NCI-H187 treated with DMSO at 0.1 percent for 48 hours (cell line): Measurements from ENCODE around the gene CXCR3.
"Not testable (repeated sequence)": the region's sequence is repeated elsewhere in the genome, so short reads cannot be mapped to it uniquely, and the experiment has no call there.

ENCODE experiments used
- DNase-seq: peaks from one replicate; lab custom pipeline; 2025; lab: John Stamatoyannopoulos, UW

The CXCR3 gene

DNA sequence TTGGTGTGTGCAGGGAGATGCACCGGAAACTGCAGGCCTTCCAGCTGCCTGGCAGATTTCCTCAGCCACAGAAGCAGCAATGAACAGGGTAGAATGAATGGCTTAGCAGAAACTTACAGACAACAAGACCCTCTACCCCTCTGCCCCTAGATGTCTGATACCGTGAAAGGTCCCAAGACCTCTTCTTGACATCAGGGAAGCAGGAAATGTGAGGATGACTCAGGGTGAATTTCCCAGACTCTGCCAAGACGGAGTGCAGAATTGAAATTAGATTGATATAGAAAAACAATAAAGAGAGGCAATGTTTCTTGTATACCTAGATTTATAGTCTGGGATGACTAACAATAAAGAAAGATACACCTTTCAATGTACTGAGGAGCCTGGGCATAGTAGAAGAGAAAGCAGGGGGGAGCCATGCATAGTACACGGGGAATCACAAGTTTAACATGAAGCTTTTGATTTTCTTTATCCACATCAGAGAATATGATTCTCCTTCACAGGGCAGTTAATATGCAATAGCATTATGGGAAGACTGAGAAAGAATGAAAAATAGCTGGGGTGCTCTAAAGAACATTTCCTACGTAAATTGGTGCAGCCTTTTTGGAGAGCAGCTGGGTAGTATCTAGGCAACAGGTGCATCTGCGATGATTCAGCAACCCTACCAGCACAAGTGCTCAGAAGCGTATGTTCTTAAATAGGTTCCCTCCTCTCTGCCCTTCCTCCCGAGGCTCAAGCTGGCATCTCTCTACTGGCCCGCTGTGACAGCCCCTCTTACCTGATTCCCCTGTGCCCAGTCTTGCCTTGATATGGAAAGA lies 18.3 kb upstream of the CXCR3 start:
- no peak for DNase-seq

DNA sequence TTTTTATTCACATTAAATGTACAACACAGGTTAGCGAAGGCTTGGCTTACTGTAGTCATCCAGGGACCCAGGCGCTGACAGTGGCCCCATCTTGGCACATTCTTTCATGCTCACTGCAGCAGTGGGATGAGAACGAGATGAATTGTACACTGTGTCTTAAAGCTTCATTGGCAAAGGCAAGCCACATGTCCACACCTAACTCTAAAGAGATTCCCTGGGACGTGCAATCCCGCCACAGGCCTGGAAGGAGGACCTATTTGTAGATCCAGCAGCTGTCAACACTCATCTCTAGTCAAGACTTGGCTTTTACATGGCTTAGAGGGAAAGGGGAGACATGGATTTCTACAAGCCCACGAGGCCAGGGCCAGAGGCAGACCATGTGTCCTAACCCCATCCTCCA lies 16.1 kb upstream of the CXCR3 start:
- no peak for DNase-seq

DNA sequence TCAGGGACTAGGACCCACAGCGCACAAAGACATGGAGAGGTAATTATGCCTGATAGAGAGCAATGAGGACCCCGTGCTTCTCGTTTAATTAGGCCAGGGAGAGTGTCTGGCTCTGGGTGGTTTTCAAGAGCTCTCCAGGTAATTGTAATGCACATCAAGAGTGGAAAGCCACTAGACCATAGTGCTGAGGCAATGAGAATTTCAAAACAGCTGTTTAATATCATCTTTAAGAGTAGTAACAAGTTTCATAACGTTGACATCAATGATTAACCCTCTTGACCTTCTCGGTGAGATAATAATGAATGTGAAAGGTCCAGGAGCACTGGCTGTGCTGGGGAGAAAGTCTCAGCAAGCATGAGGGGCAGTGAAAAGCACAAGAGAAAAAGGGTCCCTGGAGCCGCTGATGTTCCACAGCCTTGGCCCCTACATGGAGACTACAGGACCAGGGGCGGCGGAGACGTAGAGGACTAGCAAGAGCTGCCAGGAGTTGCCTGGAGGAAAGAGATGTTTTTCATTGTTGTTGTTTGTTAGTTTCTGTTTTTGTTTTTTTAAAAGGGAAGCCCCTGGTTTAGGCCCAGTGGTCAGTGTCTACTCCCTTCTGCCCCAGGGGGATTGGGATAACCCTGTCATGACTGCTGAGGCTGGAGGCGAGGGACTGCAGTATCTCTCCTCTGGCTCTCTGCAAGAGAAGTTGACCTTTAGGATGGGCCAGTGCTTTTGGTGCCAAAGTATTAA lies 14.8 kb upstream of the CXCR3 start:
- peak; percentile 60 for DNase-seq

DNA sequence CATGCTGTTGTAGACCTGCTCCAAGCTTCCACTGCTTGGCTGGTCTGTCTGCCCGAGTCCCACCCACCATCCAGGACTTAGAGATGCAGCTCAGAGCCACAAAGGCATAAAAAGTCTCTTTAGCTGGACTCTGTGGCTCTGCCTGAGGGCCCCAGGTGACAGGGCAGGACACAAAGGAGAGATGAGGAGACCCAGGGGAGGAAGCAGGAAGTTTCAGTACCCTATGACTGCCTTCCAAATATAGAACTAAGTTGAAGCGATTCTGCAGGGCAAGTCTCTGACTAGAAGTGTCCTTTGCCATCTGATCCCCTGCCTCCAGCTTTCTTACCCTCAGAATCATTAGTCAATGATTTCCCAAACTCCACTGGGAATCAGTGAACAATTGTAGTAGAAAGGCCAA lies 11.2 kb upstream of the CXCR3 start:
- no peak for DNase-seq

DNA sequence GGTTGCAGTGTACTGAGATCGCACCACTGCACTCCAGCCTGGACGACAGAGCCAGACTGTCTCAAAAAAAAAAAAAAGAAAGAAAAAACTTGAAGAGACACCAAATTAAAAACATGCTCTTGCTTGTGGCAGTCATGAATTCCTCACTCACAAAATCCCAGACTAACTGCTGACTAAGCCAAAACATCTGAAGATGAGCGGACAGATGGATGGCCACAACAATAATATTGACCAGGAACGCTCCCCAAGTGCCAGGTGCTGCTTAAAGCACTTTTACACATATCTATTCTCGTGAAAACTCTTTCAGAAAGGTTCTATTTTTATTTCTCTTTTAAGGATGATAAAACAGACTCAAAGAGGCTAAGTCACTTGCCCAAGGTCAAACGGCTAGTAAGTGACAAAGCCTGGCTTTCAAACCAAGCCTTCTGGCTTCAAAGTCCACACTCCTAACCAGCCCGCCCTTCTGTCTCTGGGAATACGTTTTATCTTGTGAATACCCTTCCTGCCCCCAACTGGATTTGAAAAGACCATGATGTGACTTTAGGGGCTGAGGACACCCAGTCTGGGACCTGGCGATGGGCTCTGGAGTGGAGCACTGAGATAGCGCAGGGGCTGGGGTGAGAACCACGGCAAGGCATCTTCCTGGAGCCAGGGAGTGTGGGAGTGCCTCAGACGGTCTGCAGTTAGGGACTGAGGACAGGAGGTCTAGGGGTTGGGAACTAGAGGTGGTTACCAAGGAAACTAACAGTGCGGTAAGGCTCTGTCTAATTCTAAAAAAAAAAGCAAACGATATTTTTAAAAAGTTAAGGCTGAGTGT lies 9.5 kb upstream of the CXCR3 start:
- no peak for DNase-seq

DNA sequence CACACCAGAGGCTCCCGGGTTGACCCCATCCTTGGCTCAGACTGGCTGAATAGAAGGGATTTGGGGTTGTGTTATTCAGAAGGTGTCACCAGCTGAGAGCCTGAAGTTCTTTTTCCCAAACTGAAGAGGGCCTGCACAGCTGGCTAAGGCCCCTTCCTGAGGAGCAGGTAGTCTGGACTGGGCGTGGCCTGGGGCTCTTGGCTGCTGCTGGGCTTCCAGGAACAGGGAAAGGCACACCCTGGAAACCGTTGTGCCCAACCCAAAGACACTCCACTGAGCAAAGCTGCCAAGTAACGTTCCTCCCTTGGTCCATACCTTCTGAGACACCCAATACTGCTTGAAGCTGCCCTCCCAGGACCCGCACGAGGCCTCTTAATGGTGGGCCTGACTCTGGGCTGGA lies 8.3 kb upstream of the CXCR3 start:
- DNase-seq, result no peak

DNA sequence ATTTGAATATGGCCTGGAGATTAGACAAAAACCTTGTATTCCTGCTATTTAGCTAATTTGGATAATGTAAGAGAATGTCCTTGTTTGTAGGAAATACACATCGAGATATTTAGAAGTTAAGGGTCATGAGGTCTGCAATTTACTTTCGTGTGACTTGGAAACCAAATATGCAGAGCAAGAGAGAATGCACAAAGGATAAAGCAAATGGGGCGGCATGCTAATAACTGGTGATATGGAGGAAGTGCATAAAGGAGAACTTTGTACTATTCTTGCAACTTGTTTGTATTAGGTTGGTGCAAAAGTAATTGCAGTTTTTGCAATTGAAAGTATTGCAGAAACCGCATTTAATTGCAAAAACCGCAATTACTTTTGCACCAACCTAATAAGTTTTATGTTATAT lies 7.2 kb upstream of the CXCR3 start:
- DNase-seq, result no peak

DNA sequence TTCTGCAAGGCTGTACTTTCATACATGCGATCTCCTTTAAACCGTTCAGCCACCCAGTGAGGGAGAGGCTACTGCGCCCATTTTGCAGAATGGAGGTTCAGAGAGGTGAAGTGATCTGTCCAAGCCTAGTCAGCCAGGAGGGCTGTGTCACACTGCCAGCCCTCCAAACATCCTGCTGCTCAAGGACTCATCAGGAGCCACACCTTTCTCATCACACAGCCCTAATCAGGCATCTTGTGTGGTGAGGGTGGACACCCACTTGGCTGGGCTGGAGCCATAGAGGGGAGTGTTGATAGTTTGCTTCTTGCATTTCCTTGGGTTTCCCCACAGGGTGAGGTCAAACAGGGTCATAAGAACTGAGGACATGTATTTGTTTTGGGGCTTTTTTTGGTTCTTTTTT lies 5.4 kb upstream of the CXCR3 start:
- DNase-seq, result no peak

DNA sequence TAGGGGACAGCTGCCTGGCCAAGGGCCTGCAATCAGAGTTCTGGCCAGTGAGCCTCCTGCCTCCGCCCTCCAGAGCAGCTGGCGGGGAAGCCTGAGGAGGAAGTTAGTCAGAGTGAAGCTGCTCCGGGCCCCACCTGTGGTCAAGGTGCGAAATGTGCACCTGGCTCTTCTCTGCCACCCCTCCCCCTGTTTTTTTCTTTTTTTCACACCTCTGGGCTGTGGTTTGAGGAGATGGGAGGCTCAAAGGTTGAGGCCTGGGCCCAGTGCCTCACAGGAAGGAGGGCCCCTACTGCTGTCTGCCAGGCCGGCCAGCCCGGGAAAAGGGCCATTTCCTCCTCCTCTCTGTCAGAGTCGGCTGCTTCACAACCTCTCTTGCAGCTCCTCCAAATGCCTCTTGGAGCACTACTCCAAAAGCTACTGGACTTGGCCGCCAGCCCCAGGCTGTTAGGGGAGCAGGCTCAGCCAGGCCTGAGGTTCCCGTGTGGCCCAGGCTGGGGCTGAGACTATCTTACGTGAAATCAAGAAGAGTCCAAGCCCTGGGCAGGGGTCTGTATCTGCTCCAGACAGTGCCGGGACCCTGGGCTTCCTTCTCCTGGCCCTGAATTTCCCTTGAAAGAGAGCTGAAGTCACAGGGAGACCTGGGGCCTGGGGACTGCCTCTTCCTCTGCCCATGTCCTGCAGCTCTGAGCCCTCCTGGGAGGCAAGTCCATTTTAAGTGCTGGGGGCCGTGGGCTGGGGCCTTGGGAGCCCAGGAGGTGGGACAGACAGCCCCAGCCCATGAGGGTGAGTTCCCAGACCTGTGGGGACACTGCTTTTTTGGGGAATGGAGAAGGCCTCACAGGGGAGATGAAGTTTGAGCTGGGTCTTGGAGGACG lies 4.5 kb upstream of the CXCR3 start:
- no peak for DNase-seq

DNA sequence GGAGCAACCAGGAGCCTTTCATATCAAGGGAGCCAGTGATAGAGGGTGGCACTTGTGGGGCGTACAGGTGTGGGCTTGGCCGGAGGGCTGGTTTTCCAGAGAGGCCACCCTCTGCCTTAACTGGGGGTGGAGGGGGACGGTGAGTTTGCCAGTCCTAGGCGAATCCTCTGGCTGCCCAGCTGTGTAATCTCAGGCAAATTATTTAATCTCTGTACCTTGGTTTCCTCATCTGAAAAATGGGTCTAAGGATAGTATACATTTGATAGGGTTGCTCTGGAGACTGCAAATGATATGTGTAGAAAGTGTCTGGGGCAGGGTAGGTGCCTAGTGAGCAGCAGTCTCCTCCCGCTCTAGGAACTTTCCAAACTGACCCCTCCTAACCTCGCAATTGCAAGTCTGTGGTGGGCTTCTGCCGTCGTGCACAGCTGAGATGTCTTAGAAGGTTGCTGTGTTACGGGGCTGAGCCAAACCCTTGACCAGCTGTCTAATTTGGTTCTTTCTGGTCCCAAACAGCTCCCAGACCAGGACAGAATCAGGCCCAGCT lies 3.8 kb upstream of the CXCR3 start:
- no peak for DNase-seq

DNA sequence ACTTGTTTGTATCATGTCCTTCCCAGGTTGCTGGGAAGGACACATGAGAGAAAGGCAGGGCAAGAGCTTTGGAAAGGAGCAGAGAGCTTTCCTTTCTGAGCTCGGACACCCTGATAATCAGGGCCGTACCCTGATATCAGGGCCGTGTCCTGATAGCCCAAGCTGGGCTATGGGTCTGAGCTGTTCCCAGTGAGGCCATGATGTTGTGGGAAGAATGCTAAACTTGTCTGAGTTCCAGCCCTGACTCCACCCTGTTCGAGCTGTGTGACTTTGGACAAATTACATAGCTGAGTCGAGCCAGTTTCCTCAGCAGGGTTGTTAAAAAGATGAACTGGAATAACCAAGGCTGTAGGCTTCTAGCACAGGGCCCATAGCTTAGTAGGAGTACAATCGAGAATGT lies 3.3 kb upstream of the CXCR3 start:
- no peak for DNase-seq

DNA sequence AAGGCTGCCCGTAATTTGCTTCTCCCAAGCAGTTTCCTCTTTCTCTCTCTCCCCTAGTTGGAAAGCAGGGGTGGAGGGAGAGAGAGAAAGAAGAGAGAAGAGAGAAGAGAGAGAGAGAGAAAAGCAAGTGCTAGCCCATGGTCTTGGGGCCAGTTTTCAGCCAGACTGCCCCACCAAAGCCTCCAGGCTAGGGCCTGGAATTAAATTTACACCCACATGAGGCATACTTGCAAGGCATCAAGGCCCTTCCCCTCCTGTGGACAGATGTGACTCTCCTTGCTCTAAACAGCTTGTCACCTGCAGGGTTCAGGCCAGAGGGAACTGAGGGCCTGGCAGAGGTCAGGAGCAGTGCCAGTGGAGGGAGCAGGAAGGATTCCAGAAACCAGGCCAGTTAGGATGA lies 1.7 kb upstream of the CXCR3 start:
- no peak for DNase-seq

DNA sequence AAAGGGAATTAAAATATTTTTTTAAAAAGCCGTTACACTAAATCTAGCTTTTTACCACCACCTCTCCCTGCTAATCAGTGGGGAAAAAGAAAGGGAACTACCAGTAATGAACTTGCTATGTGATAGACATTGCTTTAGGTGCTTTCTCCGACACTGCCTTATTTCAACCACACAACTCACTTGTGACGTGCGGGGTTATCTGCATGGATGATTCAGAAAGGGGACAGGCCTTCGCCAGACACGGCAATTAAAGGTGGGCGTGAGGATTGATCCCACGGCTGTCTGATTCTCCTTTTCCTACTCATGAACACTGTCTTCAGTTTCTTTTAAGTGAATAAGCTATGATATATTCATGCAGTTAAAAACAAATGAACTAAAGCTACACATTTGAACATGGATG lies 882 bp upstream of the CXCR3 start:
- no peak for DNase-seq

DNA sequence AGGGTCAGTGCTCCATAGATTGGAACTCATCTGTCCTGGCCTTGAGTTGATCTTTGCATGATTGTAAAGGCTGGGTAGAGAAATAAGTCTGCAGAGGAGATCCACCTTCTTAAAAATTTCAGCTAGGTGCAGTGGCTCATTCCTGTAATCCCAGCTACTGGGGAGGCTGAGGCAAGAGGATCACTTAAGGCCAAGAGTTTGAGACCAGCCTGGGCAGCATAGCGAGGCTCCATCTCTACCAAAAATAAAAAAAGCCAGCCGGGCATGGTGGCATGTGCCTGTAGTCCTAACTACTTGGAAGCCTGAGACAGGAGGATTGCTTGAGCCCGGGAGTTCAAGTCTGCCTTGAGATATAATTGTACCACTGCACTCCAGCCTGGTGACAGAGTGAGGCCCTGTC lies 476 bp upstream of the CXCR3 start:
- DNase-seq, result no peak

DNA sequence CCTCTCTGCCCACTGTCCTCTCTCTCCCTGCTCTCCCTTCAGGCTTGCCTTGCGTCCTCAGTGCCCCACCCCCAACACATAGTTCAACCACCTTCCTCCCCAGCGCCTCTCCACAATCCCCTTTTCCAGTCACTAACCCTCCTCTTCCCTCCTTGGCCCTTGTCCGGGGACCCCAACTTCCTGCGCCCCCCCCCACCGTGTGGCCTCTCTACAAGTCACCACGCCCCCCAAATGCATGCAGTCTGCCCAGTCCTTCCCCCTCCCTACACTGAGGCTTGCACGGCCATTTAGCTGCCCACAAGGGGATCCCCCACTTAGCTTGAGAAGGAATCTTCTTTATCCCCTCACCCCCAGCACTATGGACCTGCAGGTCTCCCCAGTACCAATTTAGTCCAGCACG lies 569 bp downstream of the CXCR3 start:
- no peak for DNase-seq

DNA sequence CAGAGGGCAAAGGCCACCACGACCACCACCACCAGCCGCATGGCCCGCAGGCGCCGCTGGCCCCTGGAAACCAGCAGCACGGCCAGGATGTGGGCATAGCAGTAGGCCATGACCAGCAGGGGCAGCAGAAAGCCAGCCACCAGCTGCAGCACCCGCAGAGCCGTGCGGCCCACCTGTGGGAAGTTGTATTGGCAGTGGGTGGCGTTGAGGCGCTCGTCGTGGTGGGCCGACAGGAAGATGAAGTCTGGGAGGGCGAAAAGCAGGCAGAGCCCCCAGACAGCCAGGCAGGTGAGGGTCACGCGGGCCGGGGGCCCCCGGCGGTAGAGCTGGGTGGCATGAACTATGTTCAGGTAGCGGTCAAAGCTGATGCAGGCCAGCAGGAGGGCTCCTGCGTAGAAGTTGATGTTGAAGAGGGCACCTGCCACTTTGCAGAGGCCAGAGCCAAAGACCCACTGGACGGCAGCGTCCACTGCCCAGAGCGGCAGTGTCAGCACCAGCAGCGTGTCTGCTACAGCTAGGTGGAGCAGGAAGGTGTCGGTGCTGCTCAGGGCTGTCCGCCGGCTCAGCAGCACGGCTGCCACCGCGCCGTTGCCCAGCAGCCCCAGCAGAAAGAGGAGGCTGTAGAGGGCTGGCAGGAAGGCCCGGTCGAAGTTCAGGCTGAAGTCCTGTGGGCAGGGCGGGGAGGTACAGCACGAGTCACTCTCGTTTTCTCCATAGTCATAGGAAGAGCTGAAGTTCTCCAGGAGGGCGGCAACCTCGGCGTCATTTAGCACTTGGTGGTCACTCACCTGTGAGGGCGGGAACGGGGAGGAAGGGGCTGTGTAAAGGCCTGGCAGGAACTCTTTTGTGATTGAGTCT lies 1.4 kb downstream of the CXCR3 start:
- DNase-seq, result no peak

DNA sequence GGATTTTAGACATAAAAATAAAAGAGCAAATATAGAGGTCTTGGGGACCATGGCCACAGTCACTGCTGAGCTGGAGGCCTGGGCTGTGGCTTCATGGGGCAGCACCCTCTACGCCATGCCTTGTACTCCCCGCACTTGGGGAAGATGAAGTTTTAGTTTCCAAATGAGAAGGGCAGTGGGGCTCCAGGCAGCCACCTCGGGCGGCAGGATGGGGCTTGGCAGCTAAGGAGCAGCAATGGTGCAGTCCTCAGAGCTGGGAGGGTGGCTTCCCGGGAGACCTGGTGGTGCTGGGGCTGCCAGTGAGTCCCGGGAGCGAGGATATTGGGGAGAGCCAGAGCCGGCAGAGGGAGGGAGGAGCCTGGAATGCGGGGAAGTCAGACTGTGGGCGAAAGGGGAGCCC lies 2.4 kb downstream of the CXCR3 start:
- no peak for DNase-seq

DNA sequence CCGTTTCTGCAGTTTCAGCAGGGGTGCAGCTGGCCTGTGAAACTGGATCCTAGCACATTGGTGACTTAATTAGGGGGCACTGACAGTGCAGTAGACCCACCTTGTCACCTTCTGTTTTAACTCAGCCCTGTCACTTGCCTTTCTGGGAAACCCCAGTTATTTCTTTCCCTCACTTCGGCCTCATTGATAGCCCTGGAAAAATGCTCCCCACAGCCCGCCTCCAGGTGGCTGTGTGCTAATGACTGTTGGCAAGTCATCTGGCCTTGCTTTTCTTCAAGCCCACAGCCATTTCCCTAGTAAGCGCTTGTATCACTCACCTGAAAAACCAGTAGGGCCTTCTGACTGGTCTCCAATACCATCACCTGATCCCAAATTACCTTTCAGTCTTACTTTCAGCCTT lies 3.3 kb downstream of the CXCR3 start:
- DNase-seq, result no peak

DNA sequence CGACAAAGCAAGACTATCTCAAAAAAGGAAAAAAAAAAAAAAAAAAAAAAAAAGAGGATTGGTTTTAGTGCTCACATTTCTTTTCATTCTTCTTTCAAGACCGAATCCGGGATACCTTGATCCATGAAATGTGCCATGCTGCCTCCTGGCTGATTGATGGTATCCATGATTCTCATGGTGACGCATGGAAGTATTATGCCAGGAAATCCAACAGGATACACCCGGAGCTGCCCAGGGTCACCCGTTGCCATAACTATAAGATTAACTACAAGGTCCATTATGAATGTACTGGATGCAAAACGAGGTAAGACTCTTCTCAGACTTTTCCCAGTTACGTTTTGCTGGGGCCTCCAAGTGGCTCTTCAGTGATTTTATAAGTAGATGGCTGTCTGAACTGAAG lies 6.1 kb downstream of the CXCR3 start:
- no peak for DNase-seq

DNA sequence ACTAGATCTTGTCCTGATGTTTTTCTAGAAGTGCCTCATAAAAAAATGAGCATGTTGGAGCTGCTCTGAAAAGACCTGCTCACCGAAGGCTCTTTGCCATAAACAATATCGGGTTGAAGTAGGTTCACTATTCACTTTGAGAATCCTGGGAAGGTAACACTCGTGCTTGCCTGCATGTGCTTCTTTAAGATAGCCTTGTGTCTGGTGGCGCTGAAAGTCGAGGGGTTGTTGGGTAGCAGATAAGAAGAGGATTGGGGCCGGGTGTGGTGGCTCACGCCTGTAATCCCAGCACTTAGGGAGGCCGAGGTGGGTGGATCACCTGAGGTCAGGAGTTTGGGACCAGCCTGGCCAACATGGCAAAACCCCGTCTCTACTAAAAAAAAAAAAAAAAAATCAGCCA lies 6.6 kb downstream of the CXCR3 start:
- not testable (repeated sequence) for DNase-seq
